Measurements from ENCODE around the gene PSEN1. TPM values are rescaled to one million over a fixed set of nuclear protein-coding genes. Genes with fewer than 3 reads are reported as not detected.

The PSEN1 gene
- total and polyA plus RNA-seq, 2 donors (not counting 3 experiments of a cell fraction or from before 2014, with no cell fraction given): 16.5 to 36.8 TPM

DNA sequence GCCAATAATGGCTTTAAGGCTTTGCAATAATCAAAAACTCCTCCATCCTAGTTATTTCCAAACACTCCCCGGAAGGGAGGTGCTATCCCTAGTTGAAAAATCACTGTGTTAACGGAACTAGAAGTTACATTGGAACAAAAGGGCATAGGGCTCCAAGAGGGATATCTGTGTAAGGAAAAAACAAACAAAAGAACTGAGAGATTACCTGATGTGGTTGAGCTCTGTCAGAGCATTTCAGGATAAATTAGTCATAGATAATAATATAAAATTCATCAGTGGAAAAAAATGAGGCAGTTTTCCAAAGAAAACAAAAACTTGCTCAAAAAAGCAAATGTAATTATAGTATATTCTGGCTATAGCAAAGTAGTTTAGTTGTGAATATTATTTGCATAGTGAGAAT, 73.6 kb downstream of the PSEN1 start:
- Histone ChIP-seq H3K4me3 (replicated peaks in 1 of 3; ENCODE audit: insufficient read depth in 1 of 3, low read depth in 1 of 3, low read length in 3 of 3) (no peak overlapping the region), H3K4me1 (ENCODE audit: control insufficient read depth, extremely low read depth, insufficient read depth, low read length) (peaks cover 25% of the 10 kb centered on the region), H4K20me1 (replicated peaks; ENCODE audit: control insufficient read depth, extremely low read depth, insufficient read depth, low read length) (no peaks in the 10 kb centered on the region), H3K9me3 (replicated peaks; ENCODE audit: control insufficient read depth, insufficient read depth, low read length) (no peaks in the 10 kb centered on the region), H3K9me1 (replicated peaks; ENCODE audit: control insufficient read depth, extremely low read depth, insufficient read depth, low read length) (no peaks in the 10 kb centered on the region), H3K27me3 (ENCODE audit: control insufficient read depth in 2 of 2, insufficient read depth in 2 of 2, low read length in 2 of 2) (no peaks in the 10 kb centered on the region), H3K36me3 (ENCODE audit: control insufficient read depth in 2 of 2, extremely low read depth in 1 of 2, insufficient read depth in 2 of 2, low read length in 2 of 2) (peaks cover 3 to 17% of the 10 kb centered on the region in 2 experiments), H3K4me2 (ENCODE audit: insufficient read depth, low read length) (peak overlapping the region; percentile 78), H3K27ac (ENCODE audit: insufficient read depth, low read depth, low read length) (peak overlapping the region; percentile 80), H3K79me2 (ENCODE audit: control insufficient read depth, insufficient read depth, low read length) (no peaks in the 10 kb centered on the region), H2AFZ (ENCODE audit: low read depth, low read length) (no peak overlapping the region), H3K9ac (replicated peaks; ENCODE audit: extremely low read depth, insufficient read depth, low read length) (peak overlapping the region; percentile 35)
- DNase-seq (ENCODE audit: low read depth, low spot score) (peak; percentile 83), FAIRE-seq (peak; percentile 70)
- TF ChIP-seq, protein P1, sequence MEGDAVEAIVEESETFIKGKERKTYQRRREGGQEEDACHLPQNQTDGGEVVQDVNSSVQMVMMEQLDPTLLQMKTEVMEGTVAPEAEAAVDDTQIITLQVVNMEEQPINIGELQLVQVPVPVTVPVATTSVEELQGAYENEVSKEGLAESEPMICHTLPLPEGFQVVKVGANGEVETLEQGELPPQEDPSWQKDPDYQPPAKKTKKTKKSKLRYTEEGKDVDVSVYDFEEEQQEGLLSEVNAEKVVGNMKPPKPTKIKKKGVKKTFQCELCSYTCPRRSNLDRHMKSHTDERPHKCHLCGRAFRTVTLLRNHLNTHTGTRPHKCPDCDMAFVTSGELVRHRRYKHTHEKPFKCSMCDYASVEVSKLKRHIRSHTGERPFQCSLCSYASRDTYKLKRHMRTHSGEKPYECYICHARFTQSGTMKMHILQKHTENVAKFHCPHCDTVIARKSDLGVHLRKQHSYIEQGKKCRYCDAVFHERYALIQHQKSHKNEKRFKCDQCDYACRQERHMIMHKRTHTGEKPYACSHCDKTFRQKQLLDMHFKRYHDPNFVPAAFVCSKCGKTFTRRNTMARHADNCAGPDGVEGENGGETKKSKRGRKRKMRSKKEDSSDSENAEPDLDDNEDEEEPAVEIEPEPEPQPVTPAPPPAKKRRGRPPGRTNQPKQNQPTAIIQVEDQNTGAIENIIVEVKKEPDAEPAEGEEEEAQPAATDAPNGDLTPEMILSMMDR (IDR thresholded peaks at IDR 0.05; ENCODE audit: extremely low read depth in 1 of 2, insufficient read depth in 1 of 2, low read depth in 1 of 2, low read length in 2 of 2): no peak
- TF ChIP-seq JUN (IDR thresholded peaks at IDR 0.05; ENCODE audit: borderline replicate concordance, insufficient read depth, insufficient read length, low read depth) (peak; percentile 63), POLR2AphosphoS5 (IDR thresholded peaks at IDR 0.05; ENCODE audit: insufficient read depth, low read depth, low read length) (peak; percentile 56), GATA2 (IDR thresholded peaks at IDR 0.05; ENCODE audit: insufficient read depth, insufficient read length, low read depth, low read length) (peak; percentile 84), POLR2A (IDR thresholded peaks at IDR 0.05; ENCODE audit: low read depth, low read length) (no peak), FOS (IDR thresholded peaks at IDR 0.05; ENCODE audit: borderline replicate concordance, insufficient read depth, low read length) (peak; percentile 59), EZH2 (IDR thresholded peaks at IDR 0.05; ENCODE audit: borderline replicate concordance, low read depth, low read length, severe bottlenecking) (no peak)
- TF ChIP-seq, protein P2, sequence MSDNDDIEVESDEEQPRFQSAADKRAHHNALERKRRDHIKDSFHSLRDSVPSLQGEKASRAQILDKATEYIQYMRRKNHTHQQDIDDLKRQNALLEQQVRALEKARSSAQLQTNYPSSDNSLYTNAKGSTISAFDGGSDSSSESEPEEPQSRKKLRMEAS (IDR thresholded peaks at IDR 0.05; ENCODE audit: insufficient read depth, insufficient read length): no peak
- POLR2A ChIA-PET: interaction anchor here (1.8 kb wide), 1 partner anchor 11 kb away, joined by 4 read pairs; no protein-coding TSS in a partner anchor
- dilution Hi-C loops (cut with MboI; ENCODE audit: extremely low pct_ligation_motif_present, low sequenced_read_pairs) (no loop called here), intact Hi-C loops (cut with micrococcal nuclease) (loop anchor here (2.0 to 10.0 kb wide), 2 partner anchors 19 to 285 kb away; partner anchors contain the start of gene RIOX1)
- BruUV-seq (replicated peaks): no TSS peak
- CTCF ChIA-PET: interaction anchor here (0.7 to 2.9 kb wide), 9 partner anchors 9 to 85 kb away, joined by 3 to 9 read pairs (median 6); no protein-coding TSS in a partner anchor

Data from endothelial cell of umbilical vein (primary cell).